Measurements from ENCODE around the gene FLNB.
A peak's percentile ranks its signal among the peaks of the same experiment; 100 is the strongest.
"Not testable (repeated sequence)": the region's sequence is repeated elsewhere in the genome, so short reads cannot be mapped to it uniquely, and the experiment has no call there.

The FLNB gene

GRCh38 chr3:58190882-58191281 lies 182.7 kb downstream of the FLNB start:
- DNase-seq = no peak

GRCh38 chr3:58191361-58191991 lies 183.3 kb downstream of the FLNB start:
- DNase-seq = no peak

DNA sequence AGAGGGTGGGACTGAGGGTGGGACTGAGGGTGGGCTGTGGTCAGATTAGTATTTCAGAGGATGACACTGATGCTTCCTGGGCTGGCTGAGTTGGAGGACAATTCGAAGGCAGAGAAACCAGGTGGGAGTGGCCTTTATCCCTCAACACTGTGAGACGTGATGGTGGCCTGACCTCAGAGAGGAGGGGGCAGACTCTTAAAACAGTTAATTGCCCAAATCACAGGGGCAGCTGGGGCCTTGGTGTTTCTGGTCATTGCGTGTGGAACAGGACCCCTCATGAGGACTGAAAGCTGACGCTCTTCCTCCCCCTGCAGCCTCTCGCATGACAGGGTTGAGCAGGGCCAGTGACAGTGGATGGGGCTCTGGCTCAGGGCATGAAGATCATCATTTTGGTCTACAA lies 183.8 kb downstream of the FLNB start:
- DNase-seq = no peak

GRCh38 chr3:58193682-58194407 lies 185.6 kb downstream of the FLNB start:
- DNase-seq = no peak

DNA sequence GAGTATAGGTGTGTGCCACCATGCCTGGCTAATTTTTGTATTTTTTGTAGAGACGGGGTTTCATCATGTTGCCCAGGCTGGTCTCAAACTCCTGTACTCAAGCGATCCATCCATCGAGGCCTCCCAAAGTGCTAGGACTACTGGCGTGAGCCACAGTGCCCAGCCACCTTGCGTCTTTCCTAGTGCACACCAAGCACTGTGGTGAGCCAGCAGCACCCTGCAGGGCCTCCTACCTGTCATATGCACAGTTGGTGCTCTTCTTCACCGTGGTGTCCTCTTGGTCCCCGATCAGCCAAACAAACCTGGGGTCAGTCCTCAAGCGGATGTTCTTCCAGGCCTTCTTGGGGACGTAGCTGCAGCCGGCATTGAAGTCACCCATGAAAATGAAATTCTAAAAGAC lies 189.4 kb downstream of the FLNB start:
- no peak for DNase-seq

DNA sequence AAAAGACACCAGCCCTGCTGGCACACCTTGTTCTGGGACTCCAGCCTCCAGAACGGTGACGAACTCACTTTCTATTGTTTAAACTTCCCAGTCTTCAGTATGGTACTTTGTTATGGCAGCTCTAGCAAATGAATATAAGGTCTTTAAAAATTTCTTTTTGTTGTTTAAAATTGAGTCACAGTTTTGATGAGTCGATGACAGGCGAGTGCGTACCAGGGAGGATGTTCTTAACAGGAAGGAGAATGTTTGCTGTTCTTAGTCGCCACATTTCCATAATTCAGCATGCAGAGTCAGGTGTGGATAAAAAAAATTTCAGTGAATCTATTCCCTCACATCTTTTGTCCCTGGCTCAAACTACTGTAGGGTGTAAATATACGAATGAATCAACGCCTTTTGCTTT lies 190.1 kb downstream of the FLNB start:
- DNase-seq = no peak

DNA sequence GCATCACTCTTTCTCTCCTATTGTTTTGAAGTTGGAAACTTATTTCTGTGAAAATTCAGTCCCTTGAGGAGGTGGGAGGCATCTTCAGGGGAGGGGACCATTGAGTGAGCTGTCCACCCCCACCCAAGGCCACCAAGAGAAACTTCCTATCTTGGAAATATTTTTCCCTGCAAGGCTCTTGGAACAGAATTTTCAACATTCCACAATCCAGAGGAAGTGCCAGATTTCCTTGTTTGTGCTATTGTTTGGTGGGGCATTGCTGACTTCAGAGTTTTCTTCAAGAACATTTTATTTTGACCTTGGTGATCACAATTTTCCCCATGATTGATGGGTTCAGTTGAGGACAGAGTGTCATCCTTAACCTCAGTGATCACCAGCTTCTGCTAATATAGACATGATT lies 190.6 kb downstream of the FLNB start:
- no peak for DNase-seq

DNA sequence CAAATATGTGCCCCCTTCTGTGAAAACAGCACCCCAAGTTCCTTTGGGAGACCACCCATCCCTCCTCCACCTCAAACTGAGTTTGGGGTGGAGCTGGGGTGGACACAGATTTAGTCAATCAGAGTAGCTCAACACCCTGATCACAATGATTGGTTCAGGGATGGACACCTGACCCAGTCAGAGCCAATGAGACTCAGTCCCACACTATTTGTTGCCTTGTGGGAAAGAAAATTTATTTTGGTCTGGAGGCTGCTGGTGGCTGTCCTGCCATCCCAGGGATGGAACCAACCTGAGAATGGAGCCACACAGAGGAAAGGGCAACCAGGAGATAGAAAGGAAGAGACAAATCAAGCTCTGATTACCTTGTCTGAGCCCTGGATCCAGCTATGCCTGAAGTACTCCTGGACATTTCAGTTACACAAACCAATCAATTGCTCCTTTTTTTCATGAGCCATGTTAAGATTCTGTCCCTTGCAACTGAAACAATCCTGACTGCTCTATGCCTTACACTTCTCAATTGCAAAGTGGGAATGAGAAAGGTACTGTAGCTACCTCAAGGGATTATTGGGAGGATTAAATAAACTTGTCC lies 192.0 kb downstream of the FLNB start:
- DNase-seq = no peak

DNA sequence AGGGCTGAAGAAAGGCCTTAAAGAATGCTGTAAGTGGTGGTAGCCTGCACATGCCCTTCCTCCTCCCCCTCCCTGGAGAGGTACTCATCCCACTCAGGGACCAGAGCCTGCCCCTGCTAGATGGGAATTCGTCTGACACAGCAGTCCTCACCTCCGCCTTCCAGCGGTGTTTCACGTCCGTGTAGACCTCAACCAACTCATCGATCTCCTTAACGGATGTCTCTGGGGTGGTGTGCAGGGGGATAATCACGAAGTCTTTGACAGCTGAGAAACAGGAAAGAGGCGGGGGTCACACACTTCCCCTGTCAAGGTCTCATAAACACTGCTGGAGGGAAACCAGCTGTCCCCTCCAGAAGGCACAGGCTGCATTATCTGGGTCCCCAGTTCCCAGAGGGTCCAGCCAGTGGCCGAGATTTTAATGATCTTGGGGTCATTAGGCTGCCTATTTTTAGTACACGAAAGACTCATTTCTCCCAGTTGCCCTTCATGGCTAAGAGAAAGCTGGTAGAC lies 192.7 kb downstream of the FLNB start:
- no peak for DNase-seq

- DNase-seq = not testable (repeated sequence)
These were observed 193.2 kb downstream of the FLNB start for GRCh38 chr3:58201451-58201850.

DNA sequence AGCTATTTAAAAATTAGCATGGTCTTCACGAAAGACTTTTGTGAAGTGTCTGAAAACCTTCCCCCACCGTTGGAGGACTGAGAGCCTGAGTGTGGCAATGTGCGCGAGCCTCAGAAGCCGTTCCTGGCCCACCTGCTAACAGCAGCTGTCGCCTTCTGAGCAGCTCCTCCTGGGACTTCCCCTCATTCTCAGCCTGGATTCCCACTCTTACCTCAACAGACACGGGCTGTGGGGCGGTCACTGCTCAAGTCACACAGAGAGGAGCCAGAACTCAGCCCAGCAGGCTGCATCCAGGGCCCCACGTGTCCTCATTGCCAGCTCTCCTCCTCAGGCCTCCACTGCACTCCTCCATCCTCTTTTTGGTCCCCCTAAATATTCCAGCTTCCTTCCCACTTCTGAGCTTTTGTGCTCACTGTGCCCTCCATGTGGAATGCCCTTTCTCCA lies 194.7 kb downstream of the FLNB start:
- no peak for DNase-seq

DNA sequence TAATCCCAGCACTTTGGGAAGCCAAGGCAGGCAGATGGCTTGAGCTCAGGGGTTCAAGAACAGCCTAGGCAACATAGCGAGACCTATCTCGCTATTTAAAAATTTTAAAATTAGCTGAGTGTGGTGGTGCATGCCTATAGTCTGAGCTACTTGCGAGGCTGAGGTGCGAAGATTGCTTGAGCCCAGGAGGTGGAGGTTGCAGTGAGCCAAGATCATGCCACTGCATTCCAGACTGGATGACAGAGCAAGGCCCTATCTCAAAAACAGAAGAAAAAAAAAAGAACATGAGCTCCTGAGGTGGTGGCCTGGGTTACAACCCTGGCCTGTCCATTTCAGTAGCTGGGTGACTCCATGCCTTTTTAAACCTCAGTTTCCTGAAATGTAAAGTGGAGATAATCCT lies 195.3 kb downstream of the FLNB start:
- no peak for DNase-seq

GRCh38 chr3:58204720-58205119 lies 196.5 kb downstream of the FLNB start:
- DNase-seq = no peak

DNA sequence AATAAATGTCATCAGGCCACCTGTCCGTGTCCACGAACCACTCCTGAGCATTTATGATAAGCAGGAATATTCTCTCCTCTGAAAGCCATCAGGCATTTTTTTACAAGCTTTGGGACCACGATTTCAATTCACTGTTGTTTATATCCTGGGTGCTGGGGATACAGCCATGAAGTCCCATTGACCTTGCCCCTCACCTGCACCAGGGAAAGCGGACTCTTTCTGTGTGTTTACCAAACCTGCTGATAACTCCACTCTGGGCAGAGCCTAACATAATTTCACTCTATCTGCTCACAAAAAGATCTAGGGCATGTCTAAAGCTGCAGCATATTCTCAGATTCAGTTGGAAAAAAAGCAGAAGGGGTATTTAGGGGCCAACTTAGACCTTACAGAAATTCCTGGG lies 197.8 kb downstream of the FLNB start:
- DNase-seq = no peak

GRCh38 chr3:58206406-58207011 lies 198.3 kb downstream of the FLNB start:
- DNase-seq = peak in 1 of 2 donors; percentile 45

DNA sequence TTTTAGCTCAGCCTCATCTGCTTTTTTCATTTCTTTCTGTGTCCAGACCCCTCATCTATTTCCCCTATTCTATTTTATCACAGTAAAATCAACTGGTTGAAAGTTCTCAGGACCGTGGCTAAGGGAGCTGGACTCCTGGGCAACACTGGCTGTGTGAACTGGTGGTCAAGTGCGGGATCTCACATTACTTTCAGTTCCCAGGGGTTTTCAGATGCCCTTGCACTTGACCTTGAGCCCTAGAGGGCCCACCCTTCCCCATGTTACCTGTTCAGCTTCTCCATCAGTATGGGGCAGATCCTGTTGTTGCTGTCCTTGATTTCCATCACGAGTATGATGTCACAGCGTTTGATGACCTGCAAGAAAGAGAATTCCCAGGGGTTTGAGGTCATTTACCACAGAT lies 199.7 kb downstream of the FLNB start:
- DNase-seq = no peak

DNA sequence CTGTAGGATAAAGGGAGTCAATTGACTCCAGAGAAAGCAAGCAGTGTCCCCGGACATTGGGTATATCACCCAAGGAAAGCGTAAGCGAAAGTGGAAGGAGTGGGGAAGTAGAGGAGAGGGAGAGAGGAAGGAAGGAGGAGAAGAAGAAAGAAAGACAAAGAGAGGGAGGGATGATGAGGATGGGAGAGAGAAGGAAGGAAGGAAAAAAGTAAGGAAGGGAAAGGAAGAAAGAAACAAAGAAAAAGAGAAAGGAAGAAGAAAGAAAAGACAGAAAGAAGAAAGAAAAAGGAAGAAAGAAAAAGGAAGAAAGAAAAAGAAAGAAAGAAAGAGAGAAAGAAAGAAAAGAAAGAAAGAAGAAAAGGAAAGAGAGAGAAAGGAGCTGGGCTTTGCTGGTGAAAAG lies 201.7 kb downstream of the FLNB start:
- no peak for DNase-seq

GRCh38 chr3:58210761-58211460 lies 202.7 kb downstream of the FLNB start, which contains the start of gene DNASE1L3:
TSS of gene DNASE1L3 (minus strand) at chr3:58210972. CDS start at chr3:58210906, 66 bp downstream.
- DNase-seq = no peak

DNA sequence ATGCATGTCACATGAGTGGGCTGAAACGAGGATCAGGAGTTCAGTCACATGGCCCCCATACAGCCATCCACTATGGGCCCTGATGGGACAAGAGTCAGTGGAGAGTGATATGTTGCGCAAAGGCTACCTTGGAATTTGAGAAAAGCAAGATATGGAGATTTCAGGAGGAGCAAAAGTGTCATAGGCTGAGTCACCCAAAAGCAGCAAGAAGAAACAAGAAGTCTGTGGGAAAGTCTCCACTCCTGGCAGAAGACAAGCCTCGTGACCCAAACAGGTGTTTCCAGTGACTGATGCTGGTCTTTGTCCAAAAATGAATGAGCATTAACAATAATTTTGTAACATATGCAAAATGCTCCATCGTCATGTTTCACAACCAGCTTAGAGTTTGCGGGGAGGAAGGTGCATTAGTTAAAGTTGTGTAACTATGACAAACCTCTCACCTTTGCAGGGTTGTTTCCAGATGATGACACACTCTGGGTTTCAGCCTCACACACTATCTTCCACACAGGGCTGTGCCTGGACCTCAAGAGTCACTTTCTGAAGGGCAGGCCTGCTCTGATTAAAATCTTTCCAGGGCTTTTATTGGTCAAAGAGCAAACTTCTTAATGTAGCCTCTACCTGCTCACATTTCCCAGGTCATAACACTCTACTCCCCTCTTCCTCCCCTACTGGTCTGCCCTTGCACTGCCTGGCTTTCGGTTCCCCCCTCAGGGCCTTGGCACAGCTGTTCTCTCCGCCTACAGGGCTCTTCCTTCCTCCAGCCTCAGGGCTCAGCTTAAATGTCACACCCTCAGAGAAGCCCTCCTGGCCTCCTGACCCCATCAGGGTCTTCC lies 206.5 kb downstream of the FLNB start:
- peak; percentile 64 to 71 for DNase-seq

- no peak for DNase-seq
These were observed 207.2 kb downstream of the FLNB start for GRCh38 chr3:58215317-58216025.

GRCh38 chr3:58216496-58217195 lies 208.4 kb downstream of the FLNB start:
- no peak for DNase-seq
